NT2/D1 (cell line): Measurements from ENCODE around the gene GPC6.

Source experiments
- SUZ12 ChIP-seq: IDR thresholded peaks from 2 replicates; pipeline ENCODE4 v1.6.1; 2011; ENCODE audit not compliant: insufficient read length, insufficient read depth; ENCODE audit errors: extremely low read depth
- YY1 ChIP-seq: IDR thresholded peaks from 2 replicates; pipeline ENCODE4 v1.6.1; 2011; ENCODE audit not compliant: insufficient read length, insufficient read depth
- ZNF274 ChIP-seq: IDR thresholded peaks from 2 replicates; pipeline ENCODE4 v1.6.1; 2011; ENCODE audit warnings: mild to moderate bottlenecking, low read depth, low read length

DNA sequence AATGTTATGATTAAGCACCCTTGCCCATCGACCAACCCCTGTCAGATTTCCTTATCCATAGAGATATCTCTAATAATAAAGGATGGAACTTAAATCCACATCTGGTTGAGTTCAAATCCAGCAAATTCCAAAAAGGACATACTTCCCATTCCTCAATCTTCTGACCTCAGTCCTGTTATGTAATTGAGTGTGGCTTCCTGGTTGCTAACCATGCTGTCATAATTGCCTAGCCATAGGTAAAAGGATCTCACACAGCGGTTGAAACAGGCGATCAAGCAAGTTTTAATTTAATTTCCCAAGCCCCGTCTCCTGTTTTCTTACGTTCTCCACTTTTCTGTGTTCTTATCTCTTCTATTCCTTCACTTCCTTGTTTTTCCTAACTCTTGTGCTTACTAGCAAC is 550.3 kb downstream of the GPC6 start:
- TF ChIP-seq ZNF274, result no peak
- TF ChIP-seq SUZ12, result no peak
- no peak for TF ChIP-seq YY1
